Measurements from ENCODE around the gene POU2AF1.

The POU2AF1 gene

DNA sequence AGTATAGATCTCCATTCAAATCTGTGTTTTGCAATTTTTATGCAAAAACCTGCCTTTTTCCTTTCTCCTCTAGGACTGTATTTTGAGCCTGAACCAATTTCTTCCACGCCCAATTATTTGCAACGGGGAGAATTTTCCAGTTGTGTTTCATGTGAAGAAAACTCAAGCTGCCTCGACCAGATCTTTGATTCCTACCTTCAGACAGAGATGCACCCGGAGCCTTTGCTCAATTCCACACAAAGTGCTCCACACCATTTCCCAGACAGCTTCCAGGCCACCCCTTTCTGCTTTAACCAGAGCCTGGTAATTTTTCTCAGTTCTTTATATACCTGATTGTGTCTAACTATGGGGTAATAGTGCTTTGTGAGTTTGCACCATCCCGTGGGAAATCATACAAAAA, 72.8 kb downstream of the POU2AF1 start:
- in situ Hi-C loops (cut with MboI; ENCODE audit: low sequenced_read_pairs, unreplicated experiment): no loop called here

DNA sequence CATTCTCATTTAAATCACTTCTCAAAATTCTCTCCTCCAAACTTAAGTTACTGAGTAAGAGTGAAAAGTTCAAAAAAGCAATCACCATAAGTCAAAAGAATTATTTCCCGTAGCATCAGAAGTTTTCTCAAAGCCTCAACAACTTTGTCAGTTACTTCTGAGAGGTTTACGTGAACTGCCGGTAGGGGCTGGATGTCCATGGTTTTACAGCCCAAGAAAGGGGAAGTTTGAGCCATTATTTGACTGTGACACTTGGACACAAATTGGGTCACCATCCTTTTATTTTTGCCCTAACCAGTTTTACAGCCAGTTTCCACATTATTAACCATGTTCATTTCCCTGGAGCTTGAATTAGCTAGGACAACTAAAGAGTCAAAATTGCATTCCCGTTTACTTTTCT, 73.2 kb downstream of the POU2AF1 start:
- in situ Hi-C loops (cut with MboI; ENCODE audit: low sequenced_read_pairs, unreplicated experiment): no loop called here
- no peak for DNase-seq (ENCODE audit: low spot score)
- TF ChIP-seq, protein P1, sequence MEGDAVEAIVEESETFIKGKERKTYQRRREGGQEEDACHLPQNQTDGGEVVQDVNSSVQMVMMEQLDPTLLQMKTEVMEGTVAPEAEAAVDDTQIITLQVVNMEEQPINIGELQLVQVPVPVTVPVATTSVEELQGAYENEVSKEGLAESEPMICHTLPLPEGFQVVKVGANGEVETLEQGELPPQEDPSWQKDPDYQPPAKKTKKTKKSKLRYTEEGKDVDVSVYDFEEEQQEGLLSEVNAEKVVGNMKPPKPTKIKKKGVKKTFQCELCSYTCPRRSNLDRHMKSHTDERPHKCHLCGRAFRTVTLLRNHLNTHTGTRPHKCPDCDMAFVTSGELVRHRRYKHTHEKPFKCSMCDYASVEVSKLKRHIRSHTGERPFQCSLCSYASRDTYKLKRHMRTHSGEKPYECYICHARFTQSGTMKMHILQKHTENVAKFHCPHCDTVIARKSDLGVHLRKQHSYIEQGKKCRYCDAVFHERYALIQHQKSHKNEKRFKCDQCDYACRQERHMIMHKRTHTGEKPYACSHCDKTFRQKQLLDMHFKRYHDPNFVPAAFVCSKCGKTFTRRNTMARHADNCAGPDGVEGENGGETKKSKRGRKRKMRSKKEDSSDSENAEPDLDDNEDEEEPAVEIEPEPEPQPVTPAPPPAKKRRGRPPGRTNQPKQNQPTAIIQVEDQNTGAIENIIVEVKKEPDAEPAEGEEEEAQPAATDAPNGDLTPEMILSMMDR (IDR thresholded peaks at IDR 0.05; ENCODE audit: borderline replicate concordance, control extremely low read depth, extremely low read depth, insufficient read depth, missing control alignments): no peak

More for the DNA sequence above, 72.8 kb downstream of the POU2AF1 start:
- DNase-seq (ENCODE audit: low spot score): no peak
- TF ChIP-seq, protein P1 (IDR thresholded peaks at IDR 0.05; ENCODE audit: borderline replicate concordance, control extremely low read depth, extremely low read depth, insufficient read depth, missing control alignments): no peak

DNA sequence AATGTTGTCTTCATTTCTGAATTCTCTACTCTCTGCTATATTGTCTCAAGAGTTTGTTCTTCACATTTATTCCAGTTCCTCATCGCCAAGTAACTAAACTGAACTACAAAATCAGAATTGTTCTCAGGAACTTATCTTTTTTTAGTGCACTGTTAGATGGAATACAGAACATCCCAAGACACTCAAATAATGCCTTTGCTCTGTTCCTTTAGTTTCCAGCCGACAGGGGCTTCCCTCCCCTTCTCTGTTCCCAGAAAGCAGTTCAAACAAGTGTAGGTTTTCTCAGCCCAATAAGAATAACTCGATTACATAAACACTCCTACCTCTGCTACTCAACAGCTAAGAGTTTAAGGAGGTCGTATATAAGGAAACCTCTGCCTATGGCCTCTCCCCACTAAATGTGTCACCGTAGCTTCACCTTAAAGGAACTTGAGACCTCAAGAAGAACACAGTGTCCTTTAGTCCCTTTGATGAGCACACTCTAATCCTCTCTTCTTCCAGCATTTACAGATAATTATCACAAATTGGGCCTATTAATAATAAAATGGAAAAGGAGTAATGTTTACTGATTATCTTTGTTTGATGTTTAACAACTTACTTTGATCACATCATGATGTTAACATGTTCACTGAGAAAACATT, 73.8 kb downstream of the POU2AF1 start:
- DNase-seq (ENCODE audit: low spot score): no peak
- in situ Hi-C loops (cut with MboI; ENCODE audit: low sequenced_read_pairs, unreplicated experiment): no loop called here
- TF ChIP-seq, protein P1 (IDR thresholded peaks at IDR 0.05; ENCODE audit: borderline replicate concordance, control extremely low read depth, extremely low read depth, insufficient read depth, missing control alignments): no peak

DNA sequence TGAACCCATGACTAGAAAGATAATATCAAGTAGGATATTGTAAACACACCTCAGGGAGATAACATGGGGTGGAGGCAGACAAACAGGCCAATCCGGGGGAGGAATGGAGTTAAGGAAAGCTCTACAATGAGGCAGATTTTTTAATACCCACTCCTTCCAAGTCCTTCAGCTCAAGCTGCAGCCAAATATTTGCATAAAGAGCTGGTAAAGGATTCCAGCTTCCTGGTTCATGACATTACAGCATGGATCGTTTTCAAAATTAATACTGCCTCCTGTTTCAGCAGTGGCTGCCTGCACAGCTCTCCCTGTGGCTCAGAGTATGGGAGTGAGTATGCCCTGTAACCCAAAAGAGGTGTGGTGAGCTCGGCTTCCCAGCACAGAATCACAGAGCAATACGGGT, 75.6 kb downstream of the POU2AF1 start:
- TF ChIP-seq, protein P1 (IDR thresholded peaks at IDR 0.05; ENCODE audit: borderline replicate concordance, control extremely low read depth, extremely low read depth, insufficient read depth, missing control alignments): no peak
- in situ Hi-C loops (cut with MboI; ENCODE audit: low sequenced_read_pairs, unreplicated experiment): no loop called here
- DNase-seq (ENCODE audit: low spot score): no peak

DNA sequence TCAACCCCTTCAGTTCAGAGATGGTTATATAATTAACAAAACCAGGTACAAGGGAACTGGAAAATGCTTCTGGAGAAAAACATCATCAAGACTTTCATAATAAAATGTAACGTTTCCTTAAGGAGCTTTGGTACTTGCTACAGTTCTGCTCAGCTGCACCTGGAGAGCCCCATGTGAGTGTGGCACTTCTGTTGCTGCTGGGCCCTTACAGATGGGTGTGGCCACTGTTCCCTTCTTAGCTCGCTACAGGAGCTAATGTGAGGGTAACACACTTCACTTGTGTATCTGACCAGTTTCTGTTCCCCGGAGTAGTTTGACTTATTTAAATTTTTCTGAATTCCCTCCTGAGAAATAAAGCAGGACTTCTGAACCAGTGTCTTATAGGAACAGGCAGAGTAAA, 76.8 kb downstream of the POU2AF1 start:
- no peak for DNase-seq (ENCODE audit: low spot score)
- TF ChIP-seq, protein P1 (IDR thresholded peaks at IDR 0.05; ENCODE audit: borderline replicate concordance, control extremely low read depth, extremely low read depth, insufficient read depth, missing control alignments): no peak
- in situ Hi-C loops (cut with MboI; ENCODE audit: low sequenced_read_pairs, unreplicated experiment): no loop called here

All from GM13976 (cell line).